A673 (cell line): ENCODE data around the gene ZBTB16.

Experiments used
- CTCF ChIP-seq: fragments of 300-800, 200-600 bp; sonication (generic); conservative IDR thresholded peaks from 2 replicates; pipeline ENCODE4 v1.5.1; 2017; ENCODE audit warnings: low read depth, mild to moderate bottlenecking, antibody characterized with exemption, low read length, moderate library complexity, mixed read lengths
- EZH2 ChIP-seq: fragments of 200-600 bp; sonication (generic); IDR thresholded peaks from 2 replicates; pipeline ENCODE4 v1.6.1; 2017; ENCODE audit warnings: borderline replicate concordance, low read depth, mild to moderate bottlenecking, mixed read lengths, antibody characterized with exemption, low read length; ENCODE audit not compliant: poor library complexity, severe bottlenecking

DNA sequence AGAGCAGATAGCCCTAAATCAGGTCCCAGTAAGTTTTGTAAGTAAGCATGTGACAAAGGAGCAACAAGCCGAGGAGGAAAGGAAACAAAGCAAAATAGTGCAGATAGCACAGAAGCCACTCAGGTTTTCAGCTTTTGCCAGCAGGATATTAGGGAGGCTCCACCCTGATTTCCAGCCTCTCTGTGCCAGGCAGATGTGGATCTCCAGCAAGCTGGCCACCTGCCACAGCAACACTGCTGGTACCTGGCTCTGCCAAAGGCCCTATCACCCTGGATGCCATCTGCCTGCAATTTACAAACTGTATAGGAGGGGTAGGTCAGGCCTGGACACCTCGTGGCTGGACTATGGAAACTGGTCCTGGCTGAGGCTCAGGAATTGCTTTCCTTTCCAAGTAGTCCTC is 224.5 kb downstream of the ZBTB16 start:
- TF ChIP-seq CTCF (no peak), EZH2 (no peak)
